Central memory CD8-positive, alpha-beta T cell (primary cell): ENCODE measurements around the gene DEF6.

Experiments used
- ATAC-seq: fragments of 150-1000 bp; cut with Tn5 transposase; replicated peaks from 2 replicates; pipeline ENCODE4 v1.10.0; 2022; ENCODE audit warnings: mild to moderate bottlenecking, moderate FRiP score, moderate number of reproducible peaks; ENCODE audit not compliant: poor library complexity, severe bottlenecking; ENCODE audit errors: extremely low read depth
- DNase-seq, 2 donors: peaks; one replicate each; pipeline ENCODE4 v3.0.0; 2021; ENCODE audit warnings: low spot score in 2 of 2
- H3K27ac Mint-ChIP-seq: one replicate; pipeline ENCODE4 v1.8.0; 2022; ENCODE audit warnings: low read depth, mild to moderate bottlenecking, moderate library complexity, mixed read lengths
- H3K27me3 Mint-ChIP-seq: one replicate; pipeline ENCODE4 v1.8.0; 2022; ENCODE audit warnings: mixed read lengths
- H3K36me3 Mint-ChIP-seq: one replicate; pipeline ENCODE4 v1.8.0; 2022; ENCODE audit warnings: mild to moderate bottlenecking, moderate library complexity, mixed read lengths; ENCODE audit not compliant: insufficient read depth
- H3K4me1 Mint-ChIP-seq: one replicate; pipeline ENCODE4 v1.8.0; 2022; ENCODE audit warnings: mixed read lengths
- H3K4me3 Mint-ChIP-seq: one replicate; pipeline ENCODE4 v1.8.0; 2022; ENCODE audit warnings: mild to moderate bottlenecking, moderate library complexity, mixed read lengths
- H3K9me3 Mint-ChIP-seq: one replicate; pipeline ENCODE4 v1.8.0; 2022; ENCODE audit warnings: mixed read lengths

The DEF6 gene

DNA sequence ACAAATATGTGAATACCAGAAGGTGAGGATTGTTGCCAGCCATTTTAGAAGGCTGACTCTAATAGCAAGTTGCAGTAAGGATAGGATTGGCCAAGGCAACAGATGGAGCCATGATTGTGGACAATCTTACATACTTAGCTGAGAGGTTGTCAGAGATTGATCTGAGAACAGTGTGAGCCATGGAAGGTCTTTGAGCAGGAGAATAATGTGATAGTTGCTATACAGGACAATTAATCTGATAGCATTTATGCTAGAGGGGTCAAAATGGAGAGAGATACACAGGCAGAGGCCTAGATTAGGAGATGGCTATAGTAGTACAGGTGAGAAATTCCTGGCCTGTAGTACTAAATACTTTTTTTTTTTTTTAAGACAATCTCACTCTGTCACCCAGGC lies 68.6 kb downstream of the DEF6 start:
- Mint-ChIP-seq H3K36me3 (peaks cover 2% of the 10 kb centered on the region), H3K4me1 (peaks cover 53% of the 10 kb centered on the region), H3K4me3 (no peak overlapping the region), H3K27ac (no peak overlapping the region), H3K27me3 (no peaks in the 10 kb centered on the region), H3K9me3 (no peaks in the 10 kb centered on the region)
- ATAC-seq (no peak), DNase-seq (no peak)

DNA sequence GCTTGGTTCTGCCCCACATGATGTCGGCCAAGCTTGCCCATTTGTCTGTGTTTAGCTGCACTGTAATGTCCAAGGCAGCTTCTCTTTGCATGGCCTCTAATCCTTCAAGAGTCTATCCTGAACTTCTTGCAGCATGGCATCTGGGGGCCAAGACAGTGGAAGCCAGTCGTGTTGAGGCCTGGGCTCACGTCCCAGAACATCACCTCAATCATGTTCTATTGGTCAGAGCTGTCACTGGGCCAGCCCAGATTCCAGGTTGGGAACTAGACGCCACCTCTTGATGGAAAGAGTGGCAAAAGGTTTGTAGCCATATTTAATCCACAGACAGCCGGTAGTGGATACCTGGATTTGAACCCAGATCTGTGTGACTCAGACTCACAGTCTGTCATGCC lies 70.0 kb downstream of the DEF6 start:
- Mint-ChIP-seq H3K36me3 (no peaks in the 10 kb centered on the region), H3K9me3 (no peaks in the 10 kb centered on the region), H3K27me3 (no peaks in the 10 kb centered on the region), H3K4me1 (peaks cover 47% of the 10 kb centered on the region), H3K27ac (no peak overlapping the region), H3K4me3 (no peak overlapping the region)
- ATAC-seq, result no peak
- no peak for DNase-seq

GRCh38 chr6:35368038-35368887 lies 70.6 kb downstream of the DEF6 start:
- H3K27ac Mint-ChIP-seq, result no peak overlapping the region
- H3K9me3 Mint-ChIP-seq, result no peaks in the 10 kb centered on the region
- ATAC-seq, result peak; percentile 9
- no peak overlapping the region for H3K4me3 Mint-ChIP-seq
- no peak for DNase-seq
- peaks cover 44% of the 10 kb centered on the region for H3K4me1 Mint-ChIP-seq
- H3K36me3 Mint-ChIP-seq, result no peaks in the 10 kb centered on the region
- H3K27me3 Mint-ChIP-seq, result no peaks in the 10 kb centered on the region

DNA sequence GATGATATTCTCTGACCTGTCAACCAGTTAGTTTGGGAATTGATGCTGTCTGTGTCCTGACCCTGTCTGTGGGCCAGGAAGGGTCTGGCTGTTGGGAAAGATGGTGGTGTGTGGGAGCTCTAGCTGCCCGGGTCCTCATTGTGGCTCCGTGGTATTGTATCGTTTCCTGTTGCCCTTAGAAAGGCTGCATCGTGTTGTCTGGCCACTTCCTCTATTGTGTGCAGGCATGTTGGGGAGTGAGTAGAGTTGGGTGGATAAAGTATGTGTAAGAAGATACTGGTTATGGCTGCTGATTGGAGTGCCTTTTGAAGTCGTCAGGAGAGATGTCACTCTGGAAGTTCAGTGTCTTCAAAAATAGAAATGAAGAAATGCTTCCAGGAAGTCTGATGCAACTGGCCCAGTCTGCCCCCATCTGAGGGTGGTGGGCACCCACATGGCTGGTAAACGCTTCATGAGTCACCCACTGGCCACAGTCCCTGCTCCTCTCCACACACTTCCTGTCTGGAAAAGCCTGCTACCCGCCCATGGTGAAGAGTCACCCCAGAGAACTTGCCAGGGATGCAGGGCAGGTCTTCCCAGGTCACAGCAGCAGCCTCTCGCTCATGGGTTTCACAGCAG lies 72.6 kb downstream of the DEF6 start:
- no peak for DNase-seq
- H3K9me3 Mint-ChIP-seq, result no peaks in the 10 kb centered on the region
- no peaks in the 10 kb centered on the region for H3K27me3 Mint-ChIP-seq
- H3K27ac Mint-ChIP-seq, result peak overlapping the region; percentile 39
- H3K4me1 Mint-ChIP-seq, result peaks cover 49% of the 10 kb centered on the region
- peak; percentile 73 for ATAC-seq
- peak overlapping the region; percentile 53 for H3K4me3 Mint-ChIP-seq
- peaks cover 2% of the 10 kb centered on the region for H3K36me3 Mint-ChIP-seq

DNA sequence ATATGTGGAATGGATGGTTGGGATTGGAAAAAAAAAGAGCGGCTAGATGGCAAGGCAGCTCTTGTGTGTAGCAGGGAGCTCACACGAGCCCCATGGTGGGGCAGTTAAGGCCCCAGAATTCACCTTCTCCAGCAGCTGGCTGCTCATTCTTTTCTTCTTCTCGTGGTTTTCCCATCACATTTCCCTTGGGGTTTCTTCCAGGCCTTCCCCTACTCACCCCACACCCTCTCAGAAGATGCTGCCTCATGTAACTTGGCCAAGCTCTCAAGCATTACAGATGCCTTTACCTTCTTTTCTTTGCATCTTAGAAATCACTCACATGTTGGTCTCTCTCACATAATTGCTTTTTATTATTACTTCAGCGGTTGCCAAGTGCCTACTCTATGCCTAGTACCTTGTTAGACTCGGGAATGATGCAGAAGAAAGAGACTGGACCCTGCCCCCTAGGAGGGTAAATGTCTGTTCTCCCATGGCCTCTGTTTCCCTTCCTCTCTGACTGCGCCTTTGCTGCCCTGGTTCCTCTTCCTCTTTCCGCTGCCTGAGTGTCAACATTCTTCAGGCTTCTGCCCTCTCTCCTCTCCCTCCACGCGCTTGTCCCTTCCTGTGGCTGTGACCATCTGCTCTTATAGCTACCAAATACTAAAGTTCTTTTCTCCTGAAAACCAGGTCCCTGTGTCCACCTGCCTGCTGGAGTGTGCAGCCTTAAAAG lies 73.3 kb downstream of the DEF6 start:
- peaks cover 45% of the 10 kb centered on the region for H3K4me1 Mint-ChIP-seq
- no peak for DNase-seq
- no peaks in the 10 kb centered on the region for H3K27me3 Mint-ChIP-seq

More for the DNA sequence above, 73.3 kb downstream of the DEF6 start:
- Mint-ChIP-seq H3K4me3 (peak overlapping the region; percentile 53), H3K36me3 (peaks cover 2% of the 10 kb centered on the region), H3K27ac (peak overlapping the region; percentile 39), H3K9me3 (no peaks in the 10 kb centered on the region)
- no peak for ATAC-seq
